Activated CD8-positive, alpha-beta memory T cell treated with anti-CD3 and anti-CD28 coated beads for 24 hours (primary cell): ENCODE data around the gene RUVBL2.
A peak's percentile ranks its signal among the peaks of the same experiment; 100 is the strongest.
"Not testable (repeated sequence)": the region's sequence is repeated elsewhere in the genome, so short reads cannot be mapped to it uniquely, and the experiment has no call there.

Experiments
- DNase-seq: peaks from one replicate; pipeline ENCODE4 v3.0.0-alpha.2; 2020

Gene RUVBL2

GRCh38 chr19:49050376-49051033 lies 56.8 kb downstream of the RUVBL2 start:
- DNase-seq = not testable (repeated sequence)

- DNase-seq = peak; percentile 84
Observed at GRCh38 chr19:49056101-49056901, 62.6 kb downstream of the RUVBL2 start.

- not testable (repeated sequence) for DNase-seq
Observed at GRCh38 chr19:49056902-49057596, 63.4 kb downstream of the RUVBL2 start.

GRCh38 chr19:49057636-49058234 lies 64.0 kb downstream of the RUVBL2 start, which contains the start of gene CGB7:
CGB7 (minus strand) TSS chr19:49057749; CDS start chr19:49055375, 2,374 bp downstream.
- peak; percentile 72 for DNase-seq

GRCh38 chr19:49058562-49058961 lies 64.9 kb downstream of the RUVBL2 start:
- DNase-seq = no peak

GRCh38 chr19:49059053-49059452 lies 65.4 kb downstream of the RUVBL2 start:
- no peak for DNase-seq

- no peak for DNase-seq
Observed at GRCh38 chr19:49061000-49061399, 67.3 kb downstream of the RUVBL2 start.

GRCh38 chr19:49061445-49061844 lies 67.8 kb downstream of the RUVBL2 start:
- no peak for DNase-seq

GRCh38 chr19:49064029-49064629 lies 70.4 kb downstream of the RUVBL2 start:
- no peak for DNase-seq

- no peak for DNase-seq
Observed at GRCh38 chr19:49064768-49065611, 71.3 kb downstream of the RUVBL2 start, which contains the start of gene NTF4. NTF4 (minus strand) TSS chr19:49064818; CDS start chr19:49061997, 2,821 bp downstream.
